Dermis microvascular lymphatic vessel endothelial cell (primary cell): ENCODE data around the gene TBC1D14. TPM values are rescaled to one million over a fixed set of nuclear protein-coding genes. Genes with fewer than 3 reads are reported as not detected.
"Not testable (repeated sequence)": the region's sequence is repeated elsewhere in the genome, so short reads cannot be mapped to it uniquely, and the experiment has no call there.

Experiments used
- DNase-seq, 2 donors: peaks; one replicate each; pipeline versions ENCODE4 v3.0.0 to v3.0.0-alpha.2; 2010; ENCODE audit warnings: low read depth in 2 of 2
- total RNA-seq: library from RNA; depleted of rRNA; stranded (reverse); fragments of >200 nt; gene quantifications from 2 replicates; pipeline ENCODE4 v1.2.1, GENCODE V29; 2014

Gene TBC1D14
- total RNA-seq, 1 donor from 2014 or later = 17.1 TPM

GRCh38 chr4:7079909-7080308 is 170.3 kb downstream of the TBC1D14 start:
- DNase-seq = not testable (repeated sequence)

Other genes with a start within 250 kb of the TBC1D14 start
- 0.13 TPM in 1 of 2 replicates, not detected in the other for gene S100P, start 215.9 kb upstream of the TBC1D14 start, total RNA-seq
- gene MRFAP1L1, start 200.0 kb upstream of the TBC1D14 start, total RNA-seq = 35.2 and 36.4 TPM in 2 replicates
- 8.2 and 11.1 TPM in 2 replicates for gene BLOC1S4, start 193.7 kb upstream of the TBC1D14 start, total RNA-seq
- gene KIAA0232, start 127.1 kb upstream of the TBC1D14 start, total RNA-seq = 10.3 and 15.3 TPM in 2 replicates
- gene TADA2B, start 133.5 kb downstream of the TBC1D14 start, total RNA-seq = 8.0 and 9.4 TPM in 2 replicates
- 18.7 and 18.8 TPM in 2 replicates for gene GRPEL1, start 158.2 kb downstream of the TBC1D14 start, total RNA-seq